HG02870 (cell line): Measurements from ENCODE around the gene PPP1CA.
"Not testable (repeated sequence)": the region's sequence is repeated elsewhere in the genome, so short reads cannot be mapped to it uniquely, and the experiment has no call there.

Experiments used
- ATAC-seq: cut with Tn5 transposase; IDR thresholded peaks from one replicate; pipeline ENCODE4 v1.9.1; 2021; ENCODE audit warnings: mild to moderate bottlenecking, moderate library complexity; ENCODE audit not compliant: unreplicated experiment

The PPP1CA gene

DNA sequence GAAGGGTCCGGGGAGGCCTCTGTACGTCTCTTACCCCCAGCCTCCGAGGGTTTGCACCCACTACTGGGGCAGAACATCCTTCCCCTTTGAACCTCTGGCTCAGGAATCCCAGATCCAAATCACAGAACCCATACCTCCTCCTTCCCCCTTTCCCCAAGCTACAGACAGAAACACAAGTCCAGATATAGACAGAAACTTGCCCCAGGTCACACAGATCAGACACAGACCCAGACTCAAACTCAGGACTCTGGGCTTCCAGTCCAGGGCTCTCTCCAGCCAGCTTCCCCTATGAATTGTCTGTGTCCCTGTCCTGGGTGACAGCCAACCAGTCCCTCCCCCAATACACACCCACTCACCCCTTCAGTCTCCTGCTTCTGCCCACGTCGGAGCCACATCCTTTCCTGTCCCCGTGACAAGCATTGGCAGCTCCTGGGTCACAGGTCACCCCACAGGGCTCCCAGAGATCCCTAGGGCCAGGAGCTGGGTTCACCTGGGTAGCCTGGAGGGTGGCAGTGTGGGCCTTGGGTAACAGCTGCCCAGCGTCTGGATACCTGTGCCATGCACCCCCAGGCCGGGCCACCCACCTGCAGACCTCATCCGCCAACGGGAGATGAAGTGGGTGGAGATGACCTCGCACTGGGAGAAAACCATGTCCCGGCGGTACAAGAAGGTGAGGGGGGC is 3.0 kb upstream of the PPP1CA start:
- ATAC-seq: no peak

DNA sequence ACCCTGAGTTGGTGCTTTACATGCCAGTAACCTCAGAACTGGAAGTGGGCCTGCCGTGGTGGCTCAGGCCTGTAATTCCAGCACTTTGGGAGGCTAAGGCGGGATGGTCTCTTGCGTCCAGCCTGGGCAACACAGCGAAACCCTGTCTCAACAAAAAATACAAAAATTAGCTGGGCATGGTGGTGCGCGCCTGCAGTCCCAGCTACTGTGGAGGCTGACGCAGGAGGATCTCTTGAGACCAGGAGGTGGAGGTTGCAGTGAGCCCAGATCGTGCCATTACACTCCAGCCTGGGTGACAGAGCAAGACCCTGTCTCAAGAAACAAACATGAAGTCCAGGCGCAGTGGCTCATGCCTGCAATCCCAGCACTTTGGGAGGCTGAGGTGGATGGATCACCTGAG is 1.4 kb upstream of the PPP1CA start:
- not testable (repeated sequence) for ATAC-seq

DNA sequence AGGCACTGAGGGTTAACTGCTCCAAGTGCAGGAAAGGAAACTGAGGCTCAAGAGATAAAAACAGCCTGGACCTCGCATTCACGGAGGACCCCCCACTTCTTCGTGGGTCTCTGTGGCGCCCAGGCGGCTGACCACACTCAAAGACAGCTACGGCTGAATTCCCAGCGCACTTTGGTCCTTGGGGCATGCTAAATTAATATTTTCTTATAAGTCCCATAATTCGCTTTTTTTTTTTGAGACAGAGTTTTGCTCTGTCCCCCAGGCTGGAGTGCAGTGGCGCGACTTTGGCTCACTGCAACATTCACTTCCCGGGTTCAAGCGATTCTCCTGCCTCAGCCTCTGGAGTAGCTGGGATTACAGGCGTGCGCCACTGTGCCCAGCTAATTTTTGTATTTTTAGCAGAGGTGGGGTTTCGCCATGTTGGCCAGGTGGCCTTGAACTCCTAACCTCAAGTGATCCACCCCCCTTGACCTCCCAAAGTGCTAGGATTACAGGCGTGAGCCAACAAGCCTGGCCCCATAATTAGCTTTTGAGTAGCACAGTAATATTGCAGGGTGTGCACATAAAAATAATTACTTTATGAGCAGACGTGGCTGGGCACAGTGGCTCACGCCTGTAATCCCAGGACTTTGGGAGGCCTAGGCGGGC is 658 bp upstream of the PPP1CA start:
- ATAC-seq: not testable (repeated sequence)

DNA sequence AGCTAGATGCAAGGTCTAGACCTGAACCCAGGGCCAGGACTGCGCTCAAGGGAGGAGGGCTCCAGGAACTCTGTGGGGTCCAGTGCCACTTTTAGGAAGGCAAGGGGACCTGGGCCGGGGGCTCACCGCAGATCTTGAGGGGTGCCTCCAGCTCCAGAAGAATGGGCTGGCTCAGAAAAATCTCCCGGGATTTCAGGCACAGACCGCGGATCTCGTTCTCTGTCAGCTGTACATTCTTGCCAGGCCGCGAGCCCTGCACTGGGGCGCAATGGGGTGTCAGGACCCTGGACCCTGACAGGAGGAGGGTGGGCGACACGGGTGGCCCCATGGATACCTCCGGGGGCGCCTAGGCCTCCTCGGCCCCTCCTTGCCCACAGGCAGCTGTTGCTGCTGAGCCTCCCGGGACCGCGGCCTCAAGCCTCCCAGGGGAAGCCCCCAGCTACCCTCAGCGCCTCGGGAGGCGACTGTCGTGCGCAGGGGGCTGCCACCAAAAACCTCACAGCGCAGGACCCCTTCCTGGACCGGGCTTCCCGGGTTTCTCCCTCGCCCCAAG is 640 bp downstream of the PPP1CA start:
- no peak for ATAC-seq

DNA sequence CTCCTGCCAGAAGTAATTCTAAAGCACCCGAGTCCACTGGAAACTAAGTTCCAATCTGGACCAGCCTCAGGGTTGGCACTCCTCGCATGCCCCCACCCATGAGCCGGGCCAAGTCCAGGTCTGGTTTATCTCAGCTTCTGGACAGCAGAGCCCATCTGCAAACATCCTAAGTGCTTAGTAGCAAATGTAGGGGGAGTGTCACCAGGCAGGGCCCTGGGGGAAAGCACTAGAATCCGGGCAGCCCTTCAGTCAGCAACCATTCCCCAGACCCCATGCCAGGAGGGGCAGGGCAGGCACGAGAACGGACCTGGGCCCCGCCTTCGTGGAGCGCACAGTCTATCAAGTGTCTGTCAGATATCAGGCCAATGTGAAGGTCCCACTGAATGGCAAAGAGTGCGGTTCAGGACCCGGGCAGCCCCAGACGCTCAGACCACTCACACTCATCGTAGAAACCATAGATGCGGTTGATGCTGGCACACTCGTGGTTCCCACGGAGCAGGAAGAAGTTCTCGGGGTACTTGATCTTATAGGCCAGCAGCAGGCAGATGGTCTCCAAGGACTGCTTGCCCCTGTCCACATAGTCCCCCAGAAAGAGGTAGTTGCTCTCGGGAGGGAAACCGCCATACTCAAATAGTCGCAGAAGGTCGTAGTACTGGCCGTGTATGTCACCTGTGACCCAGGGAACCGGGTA is 1.3 kb downstream of the PPP1CA start:
- ATAC-seq: no peak

DNA sequence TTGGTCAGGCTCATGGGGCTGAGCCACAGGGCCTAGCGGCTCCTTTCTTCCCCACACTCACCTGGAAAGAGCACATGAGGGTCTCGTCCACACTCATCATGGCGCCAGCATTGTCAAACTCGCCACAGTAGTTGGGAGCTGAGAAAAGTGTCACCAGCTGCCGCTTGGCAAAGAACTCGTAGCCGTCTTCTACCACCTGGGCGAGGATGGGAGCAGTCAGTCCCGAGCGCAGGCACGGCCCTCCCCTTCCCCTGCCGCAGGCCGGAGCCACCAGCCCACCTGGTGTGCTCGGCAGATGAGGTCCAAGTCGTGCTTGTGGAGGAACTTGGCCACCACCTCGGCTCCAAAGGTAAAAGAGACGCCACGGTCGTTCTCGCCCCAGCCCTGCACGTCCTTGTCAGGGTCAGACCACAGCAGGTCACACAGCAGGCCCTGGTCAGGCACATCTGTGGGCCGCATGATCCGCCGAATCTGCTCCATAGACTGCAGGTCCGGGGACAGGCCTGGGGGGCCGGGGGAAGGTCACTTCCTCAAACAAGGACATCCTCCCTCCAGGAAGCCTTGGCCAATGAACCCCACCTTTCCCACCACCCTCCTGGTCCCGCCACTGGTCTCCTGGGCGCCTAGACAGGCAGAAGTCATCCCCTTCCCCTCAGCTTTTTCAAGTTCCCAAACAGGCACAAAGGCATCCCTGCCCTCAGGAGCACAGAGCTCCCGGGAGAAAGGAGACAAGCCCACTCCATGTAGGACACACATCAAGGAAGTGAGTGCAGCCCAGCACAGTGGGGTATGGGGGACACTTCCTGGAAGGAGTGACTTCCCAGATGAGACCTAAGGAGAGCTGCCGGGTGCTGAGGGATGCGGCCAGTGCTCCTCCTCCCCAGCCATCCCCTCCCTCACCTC is 2.7 kb downstream of the PPP1CA start:
- no peak for ATAC-seq

DNA sequence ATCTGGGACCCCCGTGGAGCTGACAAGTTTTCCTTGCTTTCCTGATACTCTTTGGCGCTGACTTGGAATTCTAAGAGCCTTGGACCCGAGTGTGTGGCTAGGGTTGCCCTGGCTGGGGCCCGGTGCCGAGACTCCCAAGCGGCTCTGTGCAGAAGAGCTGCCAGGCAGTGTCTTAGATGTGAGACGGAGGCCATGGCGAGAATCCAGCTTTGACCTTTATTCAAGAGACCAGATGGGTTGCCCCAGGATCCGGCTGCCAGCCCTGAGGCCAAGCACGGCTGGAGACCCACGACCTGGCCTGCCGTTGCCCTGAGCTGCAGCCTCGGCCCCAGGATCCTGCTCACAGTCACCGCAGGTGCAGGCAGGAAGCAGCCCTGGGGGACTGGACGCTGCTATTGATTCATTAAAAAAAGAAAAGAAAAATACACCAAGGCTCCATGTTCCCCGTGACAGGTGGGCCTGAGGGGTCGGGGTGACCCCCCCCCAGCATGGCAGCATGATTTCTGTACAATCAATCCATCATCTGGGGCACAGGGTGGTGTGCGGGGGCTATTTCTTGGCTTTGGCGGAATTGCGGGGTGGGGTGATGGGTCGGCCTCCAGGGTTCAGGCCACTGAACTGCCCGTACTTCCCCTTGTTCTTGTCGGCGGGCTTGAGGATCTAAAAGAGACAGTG is 3.5 kb downstream of the PPP1CA start:
- no peak for ATAC-seq

DNA sequence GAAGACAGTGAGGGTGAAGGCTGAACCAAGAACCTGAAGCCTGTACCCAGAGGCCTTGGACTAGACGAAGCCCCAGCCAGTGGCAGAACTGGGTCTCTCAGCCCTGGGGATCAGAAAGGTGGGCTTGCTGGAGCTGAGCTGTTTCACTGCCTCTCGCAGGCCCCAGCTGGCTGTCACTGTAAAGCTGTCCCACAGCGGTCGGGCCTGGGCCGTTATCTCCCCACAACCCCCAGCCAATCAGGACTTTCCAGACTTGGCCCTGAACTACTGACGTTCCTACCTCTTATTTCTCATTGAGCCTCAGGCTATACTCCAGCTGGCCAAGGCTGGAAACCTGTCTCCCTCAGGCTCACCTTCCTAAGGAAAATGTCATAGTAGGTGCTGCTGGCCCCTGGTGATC is 4.1 kb downstream of the PPP1CA start:
- ATAC-seq: no peak

DNA sequence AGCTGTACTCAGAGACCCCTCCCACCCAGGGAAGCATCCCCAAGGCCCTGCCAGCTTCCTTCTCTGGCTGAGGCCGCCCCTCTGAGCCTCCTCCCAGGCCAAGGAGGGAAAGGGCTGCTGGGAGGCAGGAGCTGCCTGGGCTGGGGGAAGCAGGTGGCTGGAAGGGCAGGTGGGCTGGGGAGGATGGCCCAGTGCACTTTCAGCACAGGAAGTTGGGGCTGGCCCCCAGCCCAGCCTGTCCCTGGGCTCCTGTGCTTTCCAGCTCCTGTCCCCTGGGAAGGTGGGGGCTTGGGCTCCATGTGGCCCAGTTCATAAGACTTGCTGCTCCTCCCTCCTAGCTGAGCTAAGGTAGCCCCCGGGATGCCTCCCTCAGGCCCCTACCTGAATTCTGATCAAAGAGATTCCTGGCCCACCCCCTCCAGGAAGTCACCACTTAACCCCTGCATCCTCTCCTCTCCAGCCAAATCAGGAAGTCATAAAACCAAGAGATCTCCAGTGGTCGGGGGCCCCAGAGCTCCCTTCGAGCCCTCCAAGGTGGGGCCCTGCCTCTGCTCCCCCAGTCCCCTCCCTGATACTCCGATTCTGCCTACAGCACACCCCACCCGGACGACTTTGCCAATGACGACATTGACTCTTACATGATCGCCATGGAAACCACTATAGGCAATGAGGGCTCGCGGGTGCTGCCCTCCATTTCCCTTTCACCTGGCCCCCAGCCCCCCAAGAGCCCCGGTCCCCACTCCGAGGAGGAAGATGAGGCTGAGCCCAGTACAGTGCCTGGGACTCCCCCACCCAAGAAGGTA is 4.9 kb downstream of the PPP1CA start:
- no peak for ATAC-seq

DNA sequence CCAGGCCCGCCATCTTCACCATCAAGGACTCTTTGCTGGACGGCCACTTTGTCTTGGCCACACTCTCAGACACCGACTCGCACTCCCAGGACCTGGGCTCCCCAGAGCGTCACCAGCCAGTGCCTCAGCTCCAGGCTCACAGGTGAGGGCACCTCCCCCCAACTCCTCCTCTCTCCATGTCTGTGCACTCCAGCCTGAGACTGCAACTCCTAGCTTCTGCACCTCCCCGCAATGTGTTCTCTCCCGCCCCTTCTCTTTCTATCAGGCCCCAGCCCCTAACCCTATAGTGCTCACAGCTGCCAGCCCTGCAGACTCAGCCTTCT is 5.4 kb downstream of the PPP1CA start:
- ATAC-seq: no peak

DNA sequence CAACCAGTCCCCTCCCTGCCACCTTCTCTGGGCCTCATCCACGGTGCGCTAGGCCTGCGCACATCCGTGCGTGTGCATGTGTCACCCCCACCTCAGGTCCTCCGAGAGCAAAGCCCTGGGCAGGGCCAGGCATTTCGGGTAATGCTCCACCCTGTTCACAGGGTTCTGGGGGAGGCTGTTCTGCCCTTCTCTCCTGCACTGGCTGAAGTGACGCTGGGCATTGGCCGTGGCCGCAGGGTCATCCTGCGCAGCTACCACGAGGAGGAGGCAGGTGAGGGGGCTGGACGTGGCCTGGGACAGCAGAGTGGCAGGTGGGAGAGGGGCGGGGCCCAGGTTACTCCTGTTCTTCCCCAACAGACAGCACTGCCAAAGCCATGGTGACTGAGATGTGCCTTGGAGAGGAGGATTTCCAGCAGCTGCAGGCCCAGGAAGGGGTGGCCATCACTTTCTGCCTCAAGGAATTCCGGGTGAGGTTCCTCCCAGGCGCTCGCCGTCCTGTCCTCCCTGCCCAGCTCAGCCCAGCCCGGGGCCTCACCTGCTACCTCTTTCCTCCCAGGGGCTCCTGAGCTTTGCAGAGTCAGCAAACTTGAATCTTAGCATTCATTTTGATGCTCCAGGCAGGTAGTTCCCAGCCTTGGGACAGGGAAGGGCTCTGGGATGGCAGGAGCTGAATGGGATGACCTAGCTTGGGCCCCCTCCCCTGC is 6.0 kb downstream of the PPP1CA start:
- no peak for ATAC-seq

DNA sequence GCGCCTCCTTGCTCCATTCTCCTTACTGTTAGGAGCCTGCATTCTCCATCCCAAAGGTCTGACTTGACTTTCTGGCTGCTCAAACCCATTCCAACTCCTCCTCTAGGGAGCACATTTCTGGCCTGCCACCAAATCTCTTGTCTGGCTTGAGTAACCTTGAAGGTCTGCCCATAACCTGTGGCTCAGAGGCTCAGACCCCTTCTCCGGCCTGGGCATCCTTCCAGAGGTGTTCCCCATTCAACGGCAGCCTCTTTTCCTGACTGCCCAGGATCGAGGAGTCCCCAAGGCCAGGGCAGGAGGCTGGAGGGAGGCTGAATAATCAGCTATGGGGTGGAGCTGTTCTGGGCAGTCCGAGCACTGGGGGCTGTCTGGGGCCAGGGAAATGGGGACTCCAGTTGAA is 7.7 kb downstream of the PPP1CA start:
- no peak for ATAC-seq

DNA sequence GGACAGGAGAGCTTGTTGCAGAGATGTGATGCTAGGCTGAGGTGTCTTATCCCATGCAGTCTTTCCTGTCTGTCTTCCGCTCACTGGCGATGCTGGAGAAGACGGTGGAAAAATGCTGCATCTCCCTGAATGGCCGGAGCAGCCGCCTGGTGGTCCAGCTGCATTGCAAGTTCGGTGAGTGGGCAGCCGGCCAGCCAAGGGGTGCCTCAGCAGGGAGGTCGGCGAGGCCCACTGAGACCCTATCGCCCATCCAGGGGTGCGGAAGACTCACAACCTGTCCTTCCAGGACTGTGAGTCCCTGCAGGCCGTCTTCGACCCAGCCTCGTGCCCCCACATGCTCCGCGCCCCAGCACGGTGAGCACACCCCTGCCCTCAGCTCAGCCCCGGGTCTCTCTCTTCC is 8.2 kb downstream of the PPP1CA start:
- no peak for ATAC-seq

DNA sequence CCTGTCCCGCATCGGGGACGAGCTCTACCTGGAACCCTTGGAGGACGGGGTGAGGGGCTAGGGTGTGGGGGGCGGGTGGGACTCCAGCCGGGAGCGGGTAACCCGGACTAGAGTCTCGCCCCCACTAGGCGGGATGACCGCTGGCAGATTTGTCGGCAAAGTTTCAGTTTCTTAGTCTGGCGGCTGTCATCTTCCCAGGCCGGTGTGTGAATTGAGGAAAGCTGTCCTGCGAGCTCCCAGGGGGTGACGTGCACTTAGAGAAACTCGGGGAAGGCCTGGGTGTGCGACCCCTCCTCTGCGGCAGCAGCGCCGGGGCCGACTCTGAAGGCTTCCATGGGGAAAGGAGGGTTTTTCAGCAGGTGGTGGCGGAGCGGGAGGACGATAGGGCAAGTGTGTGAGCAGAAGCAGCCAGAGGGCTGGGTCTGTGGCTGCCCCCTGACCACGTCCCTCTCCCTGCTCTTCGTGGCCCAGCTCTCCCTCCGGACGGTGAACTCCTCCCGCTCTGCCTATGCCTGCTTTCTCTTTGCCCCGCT is 9.4 kb downstream of the PPP1CA start:
- no peak for ATAC-seq

DNA sequence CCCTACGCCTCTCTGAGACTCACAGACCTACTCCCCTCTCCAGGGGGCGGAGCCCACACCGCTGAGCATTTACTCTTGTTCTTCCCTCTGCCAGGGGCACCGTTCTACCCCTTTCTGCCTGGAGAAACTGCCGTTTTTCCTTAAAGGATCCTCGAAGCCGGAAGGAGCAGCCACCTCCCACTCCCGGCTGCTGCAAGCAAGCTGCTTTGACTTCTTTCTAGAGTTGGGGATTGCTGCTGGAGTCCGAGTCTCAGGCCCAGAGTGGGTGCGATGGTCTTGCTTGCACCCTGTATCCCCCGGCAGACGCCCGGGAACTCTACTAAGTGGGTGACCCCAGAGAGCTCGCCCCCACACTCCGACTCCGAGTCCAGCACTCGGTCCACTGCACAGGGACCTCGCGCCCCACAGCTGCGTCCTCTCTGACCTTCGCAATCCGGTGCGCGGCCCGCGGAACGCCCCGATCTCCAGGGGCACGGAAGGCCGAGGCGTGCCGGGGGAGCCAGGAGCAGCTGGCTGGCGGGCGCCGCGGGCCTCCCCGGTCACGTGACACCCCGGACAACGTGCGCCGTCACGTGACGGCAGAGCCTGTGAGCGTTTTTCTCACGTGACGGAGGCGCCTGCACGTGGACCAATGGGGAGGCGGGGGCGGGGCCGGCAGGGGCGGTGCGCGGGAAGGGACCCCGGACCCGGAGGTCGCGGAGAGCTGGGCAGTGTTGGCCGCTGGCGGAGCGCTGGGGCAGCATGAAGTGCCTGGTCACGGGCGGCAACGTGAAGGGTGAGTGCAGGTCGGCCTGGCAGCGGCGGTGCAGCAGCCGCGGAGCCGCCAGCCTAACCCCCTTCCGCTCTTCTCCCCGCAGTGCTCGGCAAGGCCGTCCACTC is 10.1 kb downstream of the PPP1CA start, which contains the start of gene RAD9A:
RAD9A (plus strand) TSS at position 683 of the 879 bp plus-strand sequence; CDS start at position 742, 59 bp downstream.
- peak; percentile 62 for ATAC-seq

DNA sequence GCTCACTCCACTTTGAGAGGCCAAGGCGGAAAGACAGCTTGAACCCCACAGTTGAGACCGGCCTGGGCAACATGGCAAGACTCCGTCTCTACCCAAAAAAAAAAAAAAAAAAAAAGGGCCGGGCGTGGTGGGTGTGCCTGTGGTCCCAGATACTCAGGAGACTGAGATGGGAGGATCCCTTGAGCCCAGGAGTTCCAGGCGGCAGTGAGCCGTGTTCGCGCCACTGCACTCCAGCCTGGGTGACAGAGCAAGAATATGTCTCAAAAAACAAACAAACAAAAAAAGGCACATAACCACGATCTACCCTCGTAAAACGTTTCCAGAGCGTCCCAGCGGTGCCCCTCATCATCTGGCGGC is 10.7 kb downstream of the PPP1CA start:
- no peak for ATAC-seq

DNA sequence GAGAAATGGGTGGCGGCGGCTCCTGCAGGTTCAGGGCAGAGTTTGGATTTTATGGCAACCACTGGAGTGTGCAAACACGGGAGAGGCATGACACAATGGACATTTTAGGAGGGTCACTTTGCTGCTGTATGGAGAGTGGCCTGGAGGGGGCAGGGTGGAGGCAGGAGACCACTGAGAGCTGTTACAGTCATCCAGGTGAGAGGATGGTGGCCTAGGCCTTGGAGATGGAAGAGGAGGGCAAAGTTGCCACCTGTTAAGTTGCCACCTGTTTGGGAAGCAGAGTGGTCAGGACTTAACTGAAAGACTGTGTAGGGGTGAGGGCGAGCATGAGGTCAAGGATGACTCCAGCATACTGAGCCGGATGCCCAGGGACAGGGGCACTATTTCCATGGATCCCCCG is 12.2 kb downstream of the PPP1CA start:
- ATAC-seq: no peak

DNA sequence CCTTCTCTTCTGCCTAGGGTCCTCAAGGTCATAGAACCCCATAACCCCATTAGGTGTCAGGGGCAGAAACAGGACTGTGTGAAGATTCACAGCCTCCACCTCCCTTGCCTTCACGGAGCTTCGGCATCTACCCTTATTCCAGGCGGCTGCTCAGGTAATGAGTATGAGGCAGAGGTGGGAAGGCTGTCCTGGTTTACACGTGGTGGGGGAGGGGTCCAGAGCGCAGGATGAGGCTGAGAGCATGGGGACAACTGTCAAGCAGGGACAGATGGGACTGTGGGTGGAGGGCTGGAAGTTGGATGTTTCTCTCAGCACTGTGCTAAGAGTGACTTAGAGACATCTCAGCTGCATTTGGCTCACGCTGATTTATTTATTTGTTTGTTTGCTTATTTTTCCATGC is 14.1 kb downstream of the PPP1CA start:
- no peak for ATAC-seq
